ENCODE measurements around the gene COBL.

COBL gene

GRCh38 chr7:51255536-51256208, 60.9 kb downstream of the COBL start:
- DNase-seq, result peak in 7 of 56 donors; percentile 2 to 75 (median 73)

DNA sequence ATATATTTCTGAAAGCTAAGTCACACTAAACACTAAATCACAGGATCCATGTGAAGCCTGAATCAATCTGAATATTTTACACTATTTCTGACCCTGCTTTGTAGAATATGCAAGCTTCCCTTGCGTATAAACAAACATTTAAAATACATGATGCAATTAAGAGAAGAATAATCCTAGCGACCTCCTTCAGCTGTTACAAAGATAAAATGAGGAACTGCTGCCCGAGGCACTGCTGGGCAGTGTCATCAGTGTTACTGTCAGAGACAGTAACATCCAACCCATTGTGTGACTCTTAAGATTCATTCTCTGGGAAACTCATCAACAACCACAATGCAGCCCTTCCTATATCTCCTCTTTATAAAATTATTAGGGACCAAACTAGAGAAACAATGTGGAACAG, 61.6 kb downstream of the COBL start:
- DNase-seq, result no peak

GRCh38 chr7:51253157-51253556, 63.5 kb downstream of the COBL start:
- DNase-seq, result peak in 1 of 56 donors; percentile 35

DNA sequence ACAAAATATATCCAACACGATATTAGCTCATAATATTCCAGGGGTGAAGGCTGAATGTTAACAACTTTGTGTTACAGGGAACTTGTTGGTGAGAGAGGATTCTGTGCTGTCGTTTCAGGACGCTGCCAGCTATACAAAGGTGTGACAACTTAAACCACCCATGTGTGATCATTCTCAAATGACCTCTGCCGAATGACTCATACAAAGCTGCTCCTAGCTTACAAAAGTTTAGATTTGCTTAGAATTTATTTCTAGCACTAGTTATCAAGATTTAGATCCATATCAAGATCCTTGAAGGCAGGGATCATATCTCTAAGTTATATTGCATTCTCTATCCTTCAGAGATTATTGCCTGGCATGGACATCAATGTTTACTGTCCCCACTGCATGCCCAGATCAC, 65.3 kb downstream of the COBL start:
- DNase-seq, result no peak

- no peak for DNase-seq
Measured at GRCh38 chr7:51250512-51250911, 66.1 kb downstream of the COBL start.

DNA sequence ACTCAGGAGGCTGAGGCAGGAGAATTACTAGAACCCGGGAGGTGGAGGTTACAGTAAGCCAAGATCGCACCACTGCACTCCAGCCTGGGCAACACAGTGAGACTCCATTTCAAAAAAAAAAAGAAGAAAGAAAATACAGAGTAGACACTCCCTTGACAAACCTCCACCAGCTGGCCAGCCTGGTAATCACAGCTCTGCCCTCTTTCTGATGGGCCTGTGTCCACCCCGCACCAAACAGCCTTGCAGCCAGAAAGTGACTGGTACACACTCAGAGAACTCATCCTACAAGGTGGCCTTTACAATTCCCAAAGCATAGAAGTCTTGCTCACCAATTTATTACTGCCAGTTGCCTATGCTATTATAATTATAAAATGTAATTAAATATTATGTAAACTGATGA, 66.6 kb downstream of the COBL start:
- DNase-seq, result peak in 1 of 56 donors; percentile 26

DNA sequence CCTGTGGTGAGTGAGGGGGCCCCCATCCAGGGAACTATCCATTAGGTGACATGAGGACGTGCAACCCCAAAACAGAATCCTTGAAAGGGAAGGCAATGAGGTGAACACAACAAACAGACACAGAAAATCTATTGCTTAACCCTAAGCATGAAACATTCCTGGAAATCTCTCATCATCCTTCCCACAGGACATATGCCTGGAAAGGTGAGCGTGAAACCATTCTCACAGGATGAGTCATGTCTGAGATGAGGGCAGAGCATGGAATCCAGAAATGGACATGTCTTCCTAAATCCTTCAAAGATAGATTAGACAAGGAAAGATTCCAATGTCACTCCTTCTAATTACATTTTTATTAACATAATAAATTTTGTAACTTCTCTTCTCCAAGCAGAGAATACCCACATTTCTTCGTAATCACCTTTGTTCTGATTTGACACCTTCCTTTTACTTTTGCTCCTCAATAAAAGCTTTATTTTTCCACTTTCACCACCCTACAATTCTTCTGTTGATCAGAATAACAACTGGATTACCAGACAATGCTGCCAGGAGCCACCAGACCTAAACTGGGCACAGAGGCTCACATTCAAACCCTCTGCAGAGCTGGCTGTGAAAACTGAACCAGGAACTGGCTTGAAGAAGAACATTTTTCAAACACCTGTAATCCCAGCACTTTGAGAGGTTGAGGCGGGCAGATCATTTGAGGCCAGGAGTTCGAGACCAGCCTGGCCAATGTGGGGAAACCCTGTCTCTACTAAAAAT, 67.2 kb downstream of the COBL start:
- no peak for DNase-seq

GRCh38 chr7:51246258-51247245, 70.1 kb downstream of the COBL start:
- DNase-seq, result peak in 49 of 56 donors; percentile 19 to 86 (median 62)

GRCh38 chr7:51244885-51245284, 71.7 kb downstream of the COBL start:
- DNase-seq, result no peak

DNA sequence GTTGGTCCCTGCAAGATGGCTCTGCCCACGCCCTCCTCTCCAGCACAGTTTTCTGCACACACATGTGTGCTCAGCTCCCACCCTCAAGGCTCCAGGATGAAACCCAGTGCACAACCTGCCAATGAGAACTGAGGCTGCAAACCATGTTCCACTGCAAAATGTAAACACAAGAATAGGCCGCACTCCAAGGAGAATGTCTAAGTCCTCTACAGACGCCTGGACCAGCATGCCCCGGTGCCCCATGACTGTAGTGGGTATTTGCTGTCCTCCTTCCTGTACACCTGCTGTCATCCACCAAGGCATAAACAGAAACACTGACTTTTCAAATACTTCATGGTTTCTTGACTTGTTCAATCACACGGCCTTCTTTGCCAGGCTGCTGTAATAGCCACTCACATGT, 72.6 kb downstream of the COBL start:
- DNase-seq, result no peak

GRCh38 chr7:51243631-51244030, 73.0 kb downstream of the COBL start:
- DNase-seq, result no peak

- DNase-seq, result no peak
Measured at GRCh38 chr7:51242881-51243518, 73.6 kb downstream of the COBL start.

DNA sequence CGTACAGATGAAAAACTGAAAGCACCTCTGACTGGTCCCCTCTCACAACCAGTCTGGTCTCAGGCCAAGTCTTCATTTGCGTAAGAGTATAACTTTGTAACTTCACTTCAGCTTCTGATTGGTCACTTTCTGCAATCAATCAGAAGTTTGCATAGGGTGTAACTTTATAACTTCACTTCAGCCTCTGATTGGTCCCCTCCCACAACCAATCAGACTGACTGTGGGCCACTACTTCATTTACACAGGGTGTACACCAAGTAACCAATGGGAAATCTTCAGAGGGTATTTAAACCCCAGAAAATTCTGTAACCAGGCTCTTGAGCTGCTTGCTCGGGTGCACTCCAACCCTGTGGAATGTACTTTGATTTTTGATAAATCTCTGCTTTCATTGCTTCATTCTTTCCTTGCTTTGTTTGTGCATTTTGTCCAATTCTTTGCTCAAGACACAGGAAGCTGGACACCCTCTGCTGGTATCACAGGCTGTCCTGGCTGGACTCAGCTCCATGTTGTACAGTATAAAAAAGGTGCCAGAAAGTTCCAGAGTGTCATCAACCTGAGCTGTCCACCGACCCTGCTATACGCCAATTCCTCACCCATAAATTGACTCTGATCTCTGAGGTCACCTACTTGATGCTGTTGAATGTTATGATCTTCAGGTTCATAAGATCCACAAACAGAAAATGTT, 74.5 kb downstream of the COBL start:
- no peak for DNase-seq

- no peak for DNase-seq
Measured at GRCh38 chr7:51240868-51241267, 75.7 kb downstream of the COBL start.

- DNase-seq, result no peak
Measured at GRCh38 chr7:51239691-51240090, 76.9 kb downstream of the COBL start.

DNA sequence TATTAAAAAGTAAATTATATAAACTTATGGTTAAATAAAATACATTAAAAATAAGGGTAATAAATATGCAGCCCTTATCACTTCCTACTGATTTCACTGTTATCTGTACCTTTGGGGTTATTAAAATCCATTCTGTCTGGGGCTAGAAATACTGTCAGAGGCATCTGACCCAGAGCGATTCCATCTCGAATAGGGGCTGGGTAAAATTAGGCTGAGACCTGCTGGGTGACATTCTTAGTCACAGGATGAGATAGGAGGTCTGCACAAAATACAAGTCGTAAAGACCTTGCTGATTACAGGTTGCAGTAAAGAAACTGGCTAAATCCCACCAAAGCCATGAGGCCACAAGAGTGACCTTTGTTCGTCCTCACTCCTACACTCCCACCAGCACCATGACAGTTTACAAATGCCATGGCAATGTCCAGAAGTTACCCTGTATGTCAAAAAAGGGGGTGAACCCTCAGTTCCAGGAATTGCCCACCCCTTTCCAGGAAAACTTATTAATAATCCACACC, 77.6 kb downstream of the COBL start:
- no peak for DNase-seq

DNA sequence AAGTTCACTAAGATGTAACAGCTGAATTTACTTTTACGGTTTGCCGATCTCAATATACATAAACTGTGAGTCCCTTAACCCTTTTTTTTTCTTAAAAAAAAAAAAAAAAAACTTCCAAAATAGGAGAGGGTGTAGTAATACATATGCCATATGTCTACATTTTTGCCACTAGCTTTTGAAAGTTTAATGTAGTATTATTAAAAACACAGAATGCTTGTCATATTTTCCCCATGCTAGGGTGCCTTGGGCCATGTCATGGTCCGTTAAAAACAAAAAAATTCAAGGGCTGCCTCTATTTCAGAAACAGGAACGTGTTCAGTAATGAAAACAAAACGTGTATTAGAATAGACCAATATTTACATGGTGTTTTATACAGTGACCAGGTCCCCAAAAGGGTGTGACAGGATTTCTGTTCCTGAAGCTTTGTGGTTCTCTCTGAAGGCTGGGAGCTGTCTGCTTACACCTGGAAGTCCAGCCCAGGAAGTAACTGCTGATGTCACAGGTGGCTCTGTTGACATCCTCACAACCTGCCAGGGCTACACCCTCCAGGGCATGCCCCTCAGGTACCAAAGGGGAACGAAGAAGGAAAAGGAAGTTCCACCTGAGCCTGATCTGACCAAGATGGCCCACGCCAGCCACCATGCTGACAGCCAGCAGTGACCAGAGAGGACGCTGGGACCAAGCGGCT, 79.0 kb downstream of the COBL start:
- DNase-seq, result no peak

DNA sequence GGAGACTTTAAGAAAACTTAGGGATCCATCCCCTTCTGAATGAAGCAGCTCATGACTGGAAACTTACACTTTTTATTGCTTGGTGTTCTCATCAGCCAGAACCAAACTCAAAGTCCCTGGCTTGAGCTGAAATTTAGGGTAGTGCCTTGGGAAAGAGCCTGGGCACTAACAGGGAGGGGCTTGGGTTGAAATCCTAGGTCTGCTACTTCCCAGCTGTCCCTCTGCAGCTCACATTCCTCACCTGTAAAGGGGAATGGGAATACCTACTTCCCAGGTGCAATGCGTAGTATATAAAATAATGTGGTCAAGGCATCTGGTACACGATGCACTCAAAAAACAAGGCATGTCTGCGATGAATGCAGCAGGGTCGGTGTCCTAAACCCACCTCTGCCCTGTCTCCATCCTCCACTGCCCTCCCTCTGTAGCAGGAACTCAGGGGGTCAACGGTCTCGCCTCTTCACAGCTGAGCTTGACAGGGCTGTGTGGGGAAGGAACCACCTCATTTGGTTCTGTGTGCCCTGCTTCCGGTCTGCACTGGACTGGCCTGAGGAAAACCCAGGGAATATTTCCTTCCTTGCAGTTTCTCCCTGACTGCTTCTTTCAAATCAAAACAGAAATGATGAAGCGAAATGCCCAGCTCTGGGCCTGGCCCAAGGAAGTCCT, 80.0 kb downstream of the COBL start:
- no peak for DNase-seq

DNA sequence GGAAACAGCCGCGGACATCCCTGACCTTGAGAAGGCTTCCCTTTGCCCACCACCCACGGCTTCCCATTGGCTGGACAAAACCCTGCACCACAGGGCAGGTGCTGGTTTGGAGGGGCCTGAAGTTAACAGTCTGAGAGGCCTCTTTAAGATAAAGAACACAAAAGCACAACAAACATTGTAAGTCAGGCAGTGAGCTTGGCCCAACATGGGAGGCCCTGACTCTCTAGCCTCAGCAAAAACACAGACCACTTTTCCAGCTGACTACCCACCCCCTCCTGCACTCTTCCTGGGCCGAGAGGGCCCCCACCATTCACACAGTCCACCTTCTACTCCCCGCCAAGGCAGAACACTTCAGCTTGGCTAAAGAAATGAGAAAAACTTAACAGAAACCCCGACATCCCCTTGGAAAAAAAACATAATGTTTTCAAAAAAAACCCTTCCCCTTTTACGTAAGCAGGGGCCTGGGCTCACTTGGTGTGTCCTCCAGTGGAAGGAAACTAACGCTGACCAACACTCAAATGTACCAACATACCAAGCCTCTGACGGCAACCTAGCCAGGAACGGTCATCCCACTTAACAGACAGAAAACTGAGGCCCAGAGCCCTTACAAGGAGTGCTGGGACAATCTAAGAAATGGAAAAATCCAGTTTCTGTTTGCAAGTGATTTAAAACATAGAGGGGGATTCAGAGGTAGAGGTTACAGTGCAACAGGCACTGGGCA, 80.9 kb downstream of the COBL start:
- no peak for DNase-seq
